GM21717 (cell line): ENCODE measurements around the gene PDILT.

Experiments
- ATAC-seq: cut with Tn5 transposase; IDR thresholded peaks from one replicate; pipeline ENCODE4 v1.9.1; 2021; ENCODE audit warnings: mild to moderate bottlenecking, moderate library complexity; ENCODE audit not compliant: unreplicated experiment

PDILT gene

DNA sequence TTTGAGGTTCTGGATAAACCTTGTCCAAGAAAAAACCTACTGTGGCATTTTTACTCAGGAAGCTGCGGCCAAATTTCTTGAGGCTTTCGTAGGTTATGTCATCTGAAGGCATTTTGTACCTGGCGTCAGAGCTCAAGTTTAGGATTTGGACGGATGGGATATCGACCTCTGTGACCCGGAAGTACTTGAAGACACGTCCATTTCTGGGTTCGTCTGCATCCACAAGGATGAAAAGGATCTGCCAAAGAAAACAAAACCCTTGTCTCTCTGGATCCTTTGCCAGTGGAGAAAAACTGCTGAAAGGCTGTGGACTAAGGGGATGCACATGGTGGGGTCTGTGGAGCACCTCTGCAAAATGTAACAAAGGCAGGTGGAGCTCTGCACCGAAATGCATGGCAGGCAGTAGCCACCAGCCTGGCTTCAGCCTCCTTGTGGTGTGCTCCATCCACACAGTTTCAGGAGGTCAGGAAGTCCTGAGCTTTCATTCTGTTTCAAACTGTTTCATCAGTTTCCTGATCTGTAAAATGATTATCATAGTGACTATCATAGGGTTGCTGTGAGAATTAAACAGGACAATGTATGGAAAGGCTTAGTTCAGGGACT lies 35.0 kb downstream of the PDILT start:
- no peak for ATAC-seq

DNA sequence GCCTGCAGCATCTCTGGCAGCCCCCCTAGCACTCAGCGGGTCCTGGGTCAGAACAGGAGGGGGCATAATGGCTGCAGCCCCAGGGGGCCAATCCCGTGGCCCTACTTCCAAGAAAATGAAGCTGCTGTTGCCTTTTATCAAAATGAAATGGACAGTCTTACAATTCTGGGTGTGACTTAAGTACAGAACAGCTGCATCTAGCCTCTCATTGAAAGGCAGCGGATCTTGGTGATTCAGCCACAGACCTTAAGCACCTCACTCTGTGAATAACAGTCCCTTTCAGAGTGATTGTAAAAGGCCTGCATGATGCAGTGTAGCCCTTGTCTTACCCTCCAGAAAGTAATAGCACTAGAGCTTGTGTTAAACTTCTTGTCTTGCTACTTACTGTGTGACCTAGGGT lies 40.5 kb downstream of the PDILT start:
- no peak for ATAC-seq

DNA sequence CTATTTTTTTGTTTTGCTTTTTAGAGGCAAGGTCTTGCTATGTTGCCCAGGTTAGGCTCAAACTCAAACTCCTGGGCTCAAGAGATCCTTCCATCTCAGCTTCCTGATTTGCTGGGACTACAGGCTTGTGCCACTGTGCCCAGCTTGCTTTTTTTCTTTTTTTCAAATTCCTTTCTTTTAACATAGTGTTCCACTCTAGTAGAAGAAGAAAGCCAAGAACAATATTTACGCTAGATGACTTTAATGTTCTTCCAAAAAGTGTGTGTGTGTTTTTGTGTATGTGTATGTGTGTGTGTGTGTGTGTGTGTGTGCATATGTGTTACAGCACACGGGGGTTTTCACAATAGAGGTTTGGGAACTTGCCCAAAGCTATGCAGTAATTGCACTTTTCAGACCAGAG lies 41.3 kb downstream of the PDILT start:
- no peak for ATAC-seq

DNA sequence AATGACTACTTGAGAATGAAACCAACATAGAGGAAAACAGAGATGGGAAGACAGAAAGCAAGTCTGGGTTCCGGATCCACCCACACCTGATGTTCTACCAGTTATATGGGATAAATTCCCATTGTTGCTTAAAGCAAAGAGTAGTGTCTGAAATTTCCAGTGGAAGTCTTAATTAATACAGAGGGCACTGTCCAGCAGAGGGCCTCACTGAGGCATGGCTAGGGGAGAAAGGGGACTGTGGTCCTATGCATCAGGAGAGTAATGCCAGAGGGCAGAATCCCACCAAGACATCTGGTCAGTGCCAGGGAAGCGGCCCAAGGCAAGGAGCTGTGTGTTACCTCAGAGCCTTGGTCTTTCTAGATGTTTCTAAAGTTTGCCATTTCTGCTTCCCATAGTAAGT lies 44.5 kb downstream of the PDILT start:
- ATAC-seq: no peak

DNA sequence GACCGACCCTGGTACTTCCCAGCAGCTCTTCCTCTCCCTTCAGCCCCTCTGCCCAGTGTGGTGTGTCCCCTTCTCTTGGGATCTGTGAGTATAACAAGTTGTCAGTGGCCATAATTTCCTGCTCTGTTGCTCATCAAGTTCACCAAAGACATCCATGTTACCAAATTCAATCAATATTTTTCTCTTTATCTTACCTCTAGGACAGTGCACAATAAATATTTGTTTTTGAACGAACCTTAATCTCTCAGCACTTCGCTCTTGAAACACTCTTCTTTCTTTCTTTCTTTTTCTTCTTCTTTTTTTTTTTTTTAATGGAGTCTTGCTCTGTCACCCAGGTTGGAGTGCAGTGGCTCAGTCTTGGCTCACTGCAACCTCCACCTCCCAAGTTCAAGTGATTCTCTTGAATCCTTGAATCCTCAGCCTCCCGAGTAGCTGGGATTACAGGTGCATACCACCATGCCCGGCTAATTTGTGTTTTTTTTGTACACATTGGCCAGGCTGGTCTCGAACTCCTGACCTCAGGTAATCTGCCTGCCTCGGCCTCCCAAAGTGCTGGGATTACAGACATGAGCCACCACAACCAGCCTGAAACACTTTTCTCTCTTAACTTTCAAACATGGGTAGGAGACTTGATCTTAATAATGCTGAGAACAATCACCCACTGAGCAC lies 49.3 kb downstream of the PDILT start:
- ATAC-seq: no peak

DNA sequence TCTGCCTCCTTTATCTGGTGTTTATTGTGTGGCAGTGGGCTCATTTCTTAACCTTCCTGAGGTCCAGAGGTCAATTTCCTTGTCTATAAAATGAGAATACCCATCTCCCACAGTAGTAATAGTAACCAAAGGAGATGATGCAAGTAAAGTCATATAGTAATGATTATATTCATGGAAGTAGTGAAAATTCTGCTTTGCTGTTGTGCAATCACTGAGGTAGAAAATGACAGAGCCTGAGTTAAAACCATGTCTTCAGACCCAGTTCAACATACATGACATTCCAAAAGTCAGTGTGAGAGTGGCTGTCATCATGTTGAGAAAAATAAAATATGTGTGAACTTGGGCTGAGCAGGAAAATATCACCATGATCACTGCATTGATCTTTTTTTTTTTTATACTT lies 51.2 kb downstream of the PDILT start:
- no peak for ATAC-seq

DNA sequence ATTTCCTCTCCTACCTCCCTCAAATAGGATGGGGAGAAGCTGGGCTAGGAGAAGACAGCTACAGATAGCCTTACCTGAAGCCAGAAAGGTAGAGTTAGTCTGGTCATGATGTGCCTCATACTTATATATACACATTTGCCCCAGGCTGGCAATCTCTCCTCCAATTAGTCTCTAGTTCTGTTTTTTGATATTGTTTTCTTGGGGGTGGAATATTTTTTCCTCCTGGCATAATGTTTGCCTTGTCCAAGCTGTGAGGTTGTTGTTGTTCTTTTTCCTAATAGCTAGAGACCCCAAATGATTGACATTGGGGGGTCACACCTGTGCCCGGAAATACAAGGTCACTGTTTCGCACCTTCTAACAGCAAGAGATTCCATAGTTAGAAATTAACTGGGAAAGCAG lies 51.9 kb downstream of the PDILT start, which contains the start of gene UMOD:
Gene UMOD (minus strand): TSS at position 101 of the 400 bp plus-strand sequence. CDS start 1,978 bp downstream, outside the sequence.
- ATAC-seq: no peak

DNA sequence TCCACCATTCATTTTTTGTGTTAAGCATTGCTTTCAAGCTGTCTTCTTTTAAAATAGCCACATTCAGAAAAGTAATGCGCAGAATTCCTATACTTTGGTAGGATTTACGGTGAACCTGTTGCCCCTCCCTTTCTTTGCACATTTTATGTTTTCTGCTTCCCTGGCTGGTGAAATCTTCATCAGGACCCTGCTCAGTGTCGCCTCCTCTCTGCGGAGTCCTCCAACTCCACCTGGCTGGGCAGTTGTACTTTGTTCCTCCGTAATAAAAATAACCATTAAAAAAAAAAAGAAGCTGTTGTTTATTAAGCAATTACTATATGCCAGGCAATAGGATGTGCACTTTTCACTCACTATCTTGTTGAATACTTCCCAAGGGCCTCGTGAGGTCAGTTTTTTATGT lies 54.9 kb downstream of the PDILT start:
- no peak for ATAC-seq

DNA sequence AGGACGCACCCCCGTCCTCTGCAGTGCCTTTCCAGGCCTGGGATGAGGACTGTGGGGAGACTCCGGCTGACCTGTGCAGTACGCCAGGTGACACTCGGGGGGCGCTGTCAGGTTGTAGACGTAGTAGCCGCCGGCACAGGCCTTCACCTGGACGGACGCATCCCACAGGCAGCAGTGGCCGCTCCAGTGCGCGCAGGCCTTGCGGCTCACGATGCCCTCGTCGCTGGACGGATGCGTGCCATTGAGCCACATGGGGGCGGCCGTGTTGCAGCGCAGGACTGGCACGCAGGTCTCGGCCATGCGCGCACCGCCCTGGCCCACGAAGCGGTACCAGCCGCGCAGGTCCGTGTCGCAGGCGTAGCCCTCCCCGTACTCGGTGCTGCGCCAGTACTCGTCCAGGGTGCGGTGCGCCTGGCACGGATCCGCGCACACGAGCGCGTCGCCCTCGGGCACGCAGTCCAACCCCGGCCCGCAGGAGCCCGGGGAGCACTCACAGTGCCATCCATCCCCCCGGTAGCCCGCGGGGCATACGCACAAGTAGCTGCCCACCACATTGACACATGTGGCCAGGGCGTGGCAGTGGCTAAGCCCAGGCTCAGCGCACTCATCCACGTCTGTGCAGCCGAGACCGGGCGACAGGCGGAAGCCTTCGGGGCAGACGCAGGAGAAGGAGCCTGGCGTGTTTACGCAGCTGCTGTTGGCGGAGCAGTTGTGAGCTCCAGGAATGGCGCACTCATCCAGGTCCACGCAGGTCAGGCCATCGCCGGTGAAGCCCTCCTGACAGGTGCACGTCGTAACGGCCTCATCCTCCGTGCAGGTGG lies 56.0 kb downstream of the PDILT start:
- no peak for ATAC-seq

DNA sequence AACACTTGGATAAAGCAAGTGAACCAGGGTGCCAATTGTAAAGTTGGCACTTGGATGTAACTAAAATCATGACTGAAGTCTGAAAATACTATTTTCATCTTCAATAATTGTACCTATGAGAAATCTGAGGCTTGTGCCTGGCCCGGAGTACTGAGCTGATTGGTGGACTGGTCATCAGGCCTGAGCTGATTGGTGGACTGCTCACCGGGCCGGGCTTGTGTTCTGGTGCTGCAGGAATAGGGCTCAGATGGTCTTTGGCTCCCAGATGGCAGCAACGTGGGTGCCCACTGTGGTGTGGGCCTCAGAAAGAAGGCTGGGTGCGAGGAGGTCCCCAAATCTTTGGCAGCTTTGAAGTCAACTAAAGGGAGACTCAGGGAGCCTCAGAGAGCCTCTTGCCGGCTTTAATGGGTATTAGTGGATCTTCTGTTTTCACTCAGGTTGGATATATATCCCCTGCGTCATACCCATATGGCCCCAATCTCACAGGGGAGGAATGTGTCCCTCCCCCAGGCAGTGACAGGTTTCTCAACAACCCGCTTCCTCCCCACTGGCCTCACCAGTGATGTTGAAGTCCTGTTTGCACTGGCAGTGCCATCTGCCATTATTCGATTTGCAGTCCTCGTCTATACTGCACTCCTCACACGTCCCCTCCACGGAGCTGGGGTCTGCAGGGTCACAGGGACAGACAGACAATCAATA lies 56.7 kb downstream of the PDILT start:
- ATAC-seq: no peak

DNA sequence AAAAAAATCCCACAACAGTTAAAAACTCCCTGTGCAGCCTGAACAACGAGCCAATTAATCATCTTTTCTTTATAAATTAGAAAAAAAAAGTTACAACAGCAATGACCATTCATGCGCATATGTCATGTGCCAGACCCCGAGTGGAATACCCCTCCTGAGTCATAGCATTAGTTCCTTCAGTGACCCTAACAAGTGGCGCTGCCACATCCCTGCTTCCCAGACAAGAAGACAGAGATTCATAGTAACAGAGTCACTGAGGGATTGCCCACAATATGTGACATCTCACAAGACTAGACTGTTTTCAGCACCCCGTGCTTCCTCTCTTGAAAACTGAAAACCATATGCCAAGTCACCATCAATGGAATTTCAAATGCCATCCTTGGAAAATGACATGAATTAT lies 59.9 kb downstream of the PDILT start:
- no peak for ATAC-seq

DNA sequence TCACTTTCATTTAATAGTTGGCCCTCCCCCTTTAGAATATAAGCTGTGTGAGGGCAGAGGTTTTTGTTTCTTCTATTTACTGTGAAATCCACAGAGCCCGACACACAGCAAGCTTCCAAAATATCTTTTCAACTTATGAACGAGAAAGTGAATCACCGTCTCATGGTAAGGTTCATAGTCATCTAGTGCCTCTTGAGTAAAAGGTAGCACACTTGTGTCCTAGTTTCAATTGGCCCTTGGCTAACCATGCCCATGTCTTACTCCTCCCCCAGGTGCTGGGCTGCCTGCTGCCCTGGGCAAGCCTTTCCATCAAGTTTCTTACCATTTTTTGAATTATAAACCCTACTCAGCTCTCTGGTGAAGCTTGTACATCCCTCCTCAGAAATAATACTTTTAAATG lies 64.8 kb downstream of the PDILT start:
- no peak for ATAC-seq

DNA sequence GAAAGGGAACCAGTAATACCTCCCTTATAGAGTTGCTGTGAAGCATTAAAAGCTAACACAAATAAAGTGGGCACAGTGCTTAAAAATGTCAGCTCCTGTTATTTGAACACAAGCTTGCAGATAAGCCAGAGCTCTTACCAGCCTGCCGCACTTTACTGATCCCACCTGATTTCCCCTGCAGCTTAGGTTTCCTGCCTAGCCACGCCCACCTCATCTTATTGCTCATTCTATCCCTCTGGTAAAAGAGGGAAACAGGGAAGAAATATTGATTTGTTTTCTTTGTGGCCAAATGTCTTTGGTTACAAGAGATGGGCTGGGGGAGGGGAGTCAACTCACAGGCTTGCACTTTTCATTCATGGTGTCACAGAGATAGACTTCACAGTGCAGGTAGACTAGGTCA lies 67.6 kb downstream of the PDILT start:
- no peak for ATAC-seq

DNA sequence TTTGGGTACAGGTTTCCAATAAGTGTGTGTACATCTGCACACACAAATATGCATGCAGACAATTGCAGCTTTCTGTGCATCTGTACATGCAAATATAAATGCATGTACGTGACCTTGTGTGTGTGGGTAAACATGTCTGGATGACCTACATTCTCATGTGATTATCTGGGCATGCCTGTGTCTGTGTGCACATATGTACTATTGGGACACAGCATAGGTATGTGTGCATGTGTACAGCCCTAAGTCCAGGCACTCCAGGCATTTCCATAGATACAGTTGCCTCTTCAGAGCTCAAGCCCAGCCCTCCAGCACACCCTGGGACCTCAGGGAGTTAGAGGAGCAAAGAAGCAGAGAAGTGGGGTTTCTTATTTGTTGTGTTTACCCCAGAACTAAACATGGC lies 70.1 kb downstream of the PDILT start:
- ATAC-seq: no peak

DNA sequence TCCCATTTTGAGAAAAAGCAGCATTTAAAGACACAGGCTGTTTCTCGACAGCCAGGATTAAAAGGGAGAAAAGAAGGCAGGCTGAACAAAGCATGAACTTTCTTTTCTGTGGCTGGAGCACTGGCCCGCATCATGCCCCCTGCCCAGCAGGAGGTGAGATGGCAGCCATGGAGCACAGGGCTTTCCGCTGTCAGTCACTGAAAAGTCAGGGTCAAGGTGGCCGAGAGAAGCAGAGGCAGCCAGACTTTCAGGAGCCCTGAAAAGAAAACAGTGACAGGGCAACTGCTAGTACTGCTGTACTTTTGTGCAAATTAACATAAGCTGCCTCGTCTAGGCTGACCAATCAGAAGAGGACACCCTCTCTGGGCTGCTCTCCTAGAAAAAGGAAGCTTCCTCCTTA lies 71.4 kb downstream of the PDILT start:
- ATAC-seq: no peak

DNA sequence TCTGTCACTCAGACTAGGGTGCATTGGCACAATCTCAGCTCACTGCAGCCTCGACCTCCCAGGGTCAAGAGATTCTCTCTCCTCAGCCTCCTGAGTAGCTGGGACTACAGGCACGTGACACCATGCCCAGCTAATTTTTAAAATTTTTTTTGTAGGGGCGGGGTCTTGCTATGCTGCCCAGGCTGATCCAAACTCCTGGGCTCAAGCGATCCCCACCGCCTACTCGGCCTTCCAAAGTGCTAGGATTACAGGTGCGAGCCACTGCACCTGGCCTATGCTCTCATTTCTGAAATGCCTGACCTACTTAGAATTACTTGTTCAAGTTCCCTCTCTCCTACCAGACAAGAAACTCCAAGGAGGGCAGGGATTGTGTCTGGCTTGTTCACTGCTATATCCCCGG lies 72.1 kb downstream of the PDILT start:
- ATAC-seq: no peak

DNA sequence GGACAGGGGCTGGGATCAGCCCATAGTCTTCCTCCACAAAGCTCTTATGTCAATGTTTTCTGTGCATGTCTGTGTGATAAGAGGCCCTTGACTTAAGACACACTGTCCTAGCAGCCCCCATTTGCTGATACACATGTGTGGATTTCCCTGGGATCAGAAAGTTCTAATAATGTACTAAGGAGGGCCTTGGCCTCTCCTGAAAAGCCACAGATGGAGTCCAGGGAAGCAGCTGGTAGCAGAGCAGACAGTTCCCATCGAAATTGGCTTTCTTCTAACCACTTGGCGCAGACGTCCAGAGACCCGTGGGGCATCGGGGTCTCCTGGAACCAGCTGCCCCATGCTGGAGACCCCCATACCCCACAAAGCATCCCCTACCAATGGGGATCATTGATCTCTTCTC lies 72.9 kb downstream of the PDILT start:
- ATAC-seq: no peak

DNA sequence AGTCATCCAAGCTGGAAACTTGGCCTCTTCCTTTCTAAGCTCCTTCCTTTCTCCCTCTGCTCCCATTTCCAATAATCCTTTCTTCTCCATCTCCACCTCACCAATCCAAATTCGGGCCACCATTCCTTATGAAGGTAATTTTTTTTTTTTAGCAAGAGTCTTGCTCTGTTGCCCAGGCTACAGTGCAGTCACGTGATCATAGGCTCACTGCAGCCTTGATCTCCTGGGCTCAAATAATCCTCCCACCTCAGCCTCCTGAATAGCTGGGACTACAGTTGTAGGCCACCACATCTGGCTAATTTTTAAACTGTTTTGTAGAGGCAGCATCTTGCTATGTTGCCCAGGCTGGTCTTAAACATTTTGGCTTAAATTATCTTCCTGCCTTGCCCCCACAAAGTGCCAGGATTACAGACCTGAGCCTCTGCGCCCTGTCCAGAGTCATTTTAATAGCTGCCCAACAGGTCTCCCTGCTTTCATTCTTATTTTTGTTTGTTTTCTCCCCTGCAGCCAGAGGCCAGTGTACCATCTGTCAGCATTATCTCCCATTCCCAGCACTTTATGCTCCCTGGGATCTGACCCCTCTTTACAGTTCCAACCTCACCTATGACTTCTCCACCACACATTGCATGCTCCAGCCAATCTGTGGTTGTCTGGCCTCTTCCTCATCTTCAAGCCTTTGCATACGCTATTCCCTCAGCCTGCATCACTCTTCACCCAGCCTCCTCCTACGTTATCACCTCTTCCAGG lies 75.0 kb downstream of the PDILT start:
- ATAC-seq: no peak

DNA sequence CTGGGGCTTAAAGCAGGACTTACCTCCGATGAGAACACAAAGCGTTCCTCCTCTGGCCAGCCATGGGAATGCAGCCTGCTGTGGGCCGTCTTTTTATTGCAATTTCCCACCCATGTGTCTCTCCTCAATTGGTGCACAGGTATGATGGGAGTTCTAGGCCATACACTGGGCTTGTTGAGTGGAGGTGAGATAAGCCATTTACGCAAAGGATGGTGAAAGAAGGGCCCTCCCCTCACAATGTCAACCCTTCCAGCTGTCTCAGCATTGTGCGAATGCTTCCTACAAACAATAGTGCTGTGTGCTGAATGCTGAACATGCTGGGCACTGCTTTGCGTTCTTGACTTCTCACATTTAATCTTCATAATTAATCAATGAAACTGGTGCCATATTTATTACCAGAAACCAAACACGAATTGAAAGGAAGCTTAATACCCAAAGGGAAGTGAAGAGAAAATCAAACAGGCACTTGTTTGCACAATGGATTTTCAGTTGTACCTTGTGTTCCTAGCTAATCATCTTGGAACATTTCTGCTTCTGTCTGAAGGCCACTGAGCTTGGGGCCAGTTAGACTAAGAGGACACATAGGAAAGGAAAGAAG lies 77.0 kb downstream of the PDILT start, which contains the start of gene GP2:
Gene GP2 (minus strand): TSS at position 70 of the 598 bp plus-strand sequence. CDS start 1,082 bp downstream, outside the sequence.
- ATAC-seq: no peak

DNA sequence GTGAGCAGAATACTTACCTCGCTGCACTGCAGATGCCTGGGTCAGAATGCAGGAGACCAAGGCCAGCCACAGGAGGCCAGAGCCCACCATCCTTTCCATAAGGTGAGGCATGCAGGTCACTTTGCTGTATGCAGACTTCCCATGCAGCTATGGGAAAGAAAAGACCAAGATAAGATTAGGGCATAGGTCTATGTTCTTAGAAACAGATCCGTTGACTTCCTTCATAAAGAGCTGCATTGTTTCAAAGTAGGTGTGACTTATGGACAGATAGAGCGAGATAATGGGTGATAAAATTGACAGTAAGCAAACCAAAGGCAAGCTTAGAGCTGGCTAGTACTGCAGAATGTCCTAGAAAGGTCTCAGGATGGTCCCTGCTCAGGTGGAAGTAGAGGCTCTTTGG lies 78.2 kb downstream of the PDILT start:
- ATAC-seq: no peak
